Choroid plexus epithelial cell (primary cell): ENCODE results near the gene PI4KA.
A peak's percentile ranks its signal among the peaks of the same experiment; 100 is the strongest.
"Not testable (repeated sequence)": the region's sequence is repeated elsewhere in the genome, so short reads cannot be mapped to it uniquely, and the experiment has no call there.

Experiments
- DNase-seq: peaks from one replicate; pipeline ENCODE4 v3.0.0-alpha.2; 2010; ENCODE audit warnings: low read depth
- H3K4me3 ChIP-seq: 2 replicates; pipeline ENCODE4 v1.5.1; 2011; ENCODE audit warnings: low read depth, mild to moderate bottlenecking, control low read depth, low read length, moderate library complexity
- TF ChIP-seq, protein P1 (sequence below): conservative IDR thresholded peaks from 2 replicates; pipeline ENCODE4 v1.5.1; 2011; ENCODE audit warnings: low read depth, mild to moderate bottlenecking, control low read depth, inconsistent platforms, low read length, moderate library complexity

Gene PI4KA

DNA sequence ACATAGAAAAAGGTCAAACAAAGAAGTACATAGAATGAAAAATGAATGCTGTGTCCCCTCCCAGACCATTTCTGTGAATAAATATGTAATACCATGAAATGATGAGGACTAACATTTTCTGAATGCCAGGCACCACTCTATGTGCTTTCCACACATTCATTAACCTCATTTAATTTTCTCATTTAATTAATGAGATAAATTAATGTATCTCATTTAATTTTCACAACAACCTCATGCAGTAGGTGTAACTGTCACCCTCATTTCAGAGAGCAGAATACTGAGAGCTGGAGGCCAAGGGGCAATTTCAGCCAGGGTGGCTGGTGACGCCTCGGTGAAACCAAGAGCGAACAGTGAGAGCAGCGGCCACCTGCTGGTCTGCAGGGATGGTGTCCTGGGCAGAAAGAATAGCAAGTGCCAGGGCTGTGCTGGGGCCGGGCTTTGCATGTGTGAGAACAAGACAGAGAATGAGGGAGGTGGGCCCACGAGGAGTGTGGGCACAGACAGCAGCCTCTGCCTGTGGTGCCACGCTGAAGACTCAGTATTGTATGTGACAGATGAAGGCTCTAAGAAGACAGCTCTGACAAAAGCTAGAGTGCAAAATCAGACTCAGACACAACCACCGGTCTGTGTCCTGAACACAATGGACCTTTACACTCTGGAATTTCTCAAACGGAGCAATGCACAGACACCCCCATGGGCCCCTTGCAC lies 86.5 kb downstream of the PI4KA start:
- DNase-seq = no peak
- TF ChIP-seq, protein P1, sequence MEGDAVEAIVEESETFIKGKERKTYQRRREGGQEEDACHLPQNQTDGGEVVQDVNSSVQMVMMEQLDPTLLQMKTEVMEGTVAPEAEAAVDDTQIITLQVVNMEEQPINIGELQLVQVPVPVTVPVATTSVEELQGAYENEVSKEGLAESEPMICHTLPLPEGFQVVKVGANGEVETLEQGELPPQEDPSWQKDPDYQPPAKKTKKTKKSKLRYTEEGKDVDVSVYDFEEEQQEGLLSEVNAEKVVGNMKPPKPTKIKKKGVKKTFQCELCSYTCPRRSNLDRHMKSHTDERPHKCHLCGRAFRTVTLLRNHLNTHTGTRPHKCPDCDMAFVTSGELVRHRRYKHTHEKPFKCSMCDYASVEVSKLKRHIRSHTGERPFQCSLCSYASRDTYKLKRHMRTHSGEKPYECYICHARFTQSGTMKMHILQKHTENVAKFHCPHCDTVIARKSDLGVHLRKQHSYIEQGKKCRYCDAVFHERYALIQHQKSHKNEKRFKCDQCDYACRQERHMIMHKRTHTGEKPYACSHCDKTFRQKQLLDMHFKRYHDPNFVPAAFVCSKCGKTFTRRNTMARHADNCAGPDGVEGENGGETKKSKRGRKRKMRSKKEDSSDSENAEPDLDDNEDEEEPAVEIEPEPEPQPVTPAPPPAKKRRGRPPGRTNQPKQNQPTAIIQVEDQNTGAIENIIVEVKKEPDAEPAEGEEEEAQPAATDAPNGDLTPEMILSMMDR = peak; percentile 31
- no peak overlapping the region for H3K4me3 ChIP-seq

DNA sequence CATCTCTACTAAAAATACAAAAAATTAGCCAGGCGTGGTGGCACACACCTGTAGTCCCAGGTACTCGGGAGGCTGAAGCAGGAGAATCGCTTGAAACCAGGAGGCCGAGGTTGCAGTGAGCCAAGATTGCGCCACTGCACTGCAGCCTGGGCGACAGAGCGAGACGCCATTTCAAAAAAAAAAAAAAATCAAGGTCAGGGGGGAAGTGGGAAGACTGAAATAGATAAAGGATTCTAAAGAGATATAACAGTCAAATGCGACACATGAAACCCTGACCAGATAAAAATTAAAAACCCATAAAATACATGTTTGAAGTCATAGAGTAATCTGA lies 89.2 kb downstream of the PI4KA start:
- not testable (repeated sequence) for DNase-seq, H3K4me3 ChIP-seq

DNA sequence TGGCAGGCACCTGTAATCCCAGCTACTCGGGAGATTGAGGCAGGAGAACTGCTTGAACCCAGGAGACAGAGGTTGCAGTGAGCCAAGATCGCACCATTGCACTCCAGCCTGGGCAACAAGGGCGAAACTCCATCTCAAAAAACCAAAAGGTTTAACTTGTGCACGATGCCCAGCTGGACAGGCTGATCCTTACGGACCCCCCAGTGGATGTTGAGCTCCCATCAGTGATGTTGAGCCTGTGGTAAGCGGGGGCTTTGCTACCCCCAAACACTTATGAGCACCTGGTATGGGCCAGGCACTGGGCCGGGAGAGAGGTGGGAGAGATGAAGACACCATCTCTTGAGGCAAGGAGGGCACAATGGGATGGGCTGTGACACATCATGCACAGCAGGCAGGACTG lies 92.1 kb downstream of the PI4KA start:
- TF ChIP-seq, protein P1 = no peak
- no peak for DNase-seq
- no peak overlapping the region for H3K4me3 ChIP-seq

DNA sequence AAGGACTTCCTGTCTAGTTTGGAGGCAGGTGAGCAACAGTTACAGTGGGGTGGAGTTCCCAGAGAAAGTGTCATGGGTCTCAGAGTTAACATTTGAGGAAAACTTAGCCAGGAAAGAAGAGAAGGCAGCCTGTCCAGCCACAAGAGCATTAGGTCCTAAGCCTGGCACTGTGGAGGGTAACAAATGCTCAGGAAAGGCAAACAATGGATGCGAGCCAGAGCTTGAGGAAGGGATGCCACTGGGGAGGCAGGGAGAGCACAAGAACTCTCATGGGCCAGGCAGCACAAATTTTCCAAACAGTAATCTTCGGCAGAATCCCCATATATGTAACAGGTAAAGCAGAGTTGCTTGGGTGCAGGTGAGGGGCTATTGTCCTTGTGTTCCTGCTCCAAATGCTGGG lies 92.7 kb downstream of the PI4KA start:
- no peak for DNase-seq
- TF ChIP-seq, protein P1 = no peak
- H3K4me3 ChIP-seq = no peak overlapping the region

DNA sequence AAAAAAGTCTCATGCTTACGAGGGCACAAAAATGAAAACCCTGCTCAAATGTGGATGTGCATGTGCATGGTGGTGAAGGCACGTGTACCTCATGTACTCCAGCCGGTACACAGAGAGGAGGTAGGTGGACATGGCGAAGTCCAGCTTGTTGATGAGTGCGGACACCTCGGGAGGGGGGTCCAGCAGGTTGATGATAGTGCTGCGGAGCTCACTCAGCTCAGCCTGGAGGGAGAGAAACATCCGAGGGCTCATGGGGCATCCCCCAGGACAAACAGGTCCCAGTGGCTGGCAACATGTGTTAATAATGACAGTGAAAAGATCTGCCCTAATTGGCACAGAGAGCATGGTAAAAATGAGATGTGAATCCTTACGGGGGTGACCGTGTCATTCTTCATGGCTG lies 93.9 kb downstream of the PI4KA start:
- TF ChIP-seq, protein P1 = no peak
- no peak overlapping the region for H3K4me3 ChIP-seq
- no peak for DNase-seq

DNA sequence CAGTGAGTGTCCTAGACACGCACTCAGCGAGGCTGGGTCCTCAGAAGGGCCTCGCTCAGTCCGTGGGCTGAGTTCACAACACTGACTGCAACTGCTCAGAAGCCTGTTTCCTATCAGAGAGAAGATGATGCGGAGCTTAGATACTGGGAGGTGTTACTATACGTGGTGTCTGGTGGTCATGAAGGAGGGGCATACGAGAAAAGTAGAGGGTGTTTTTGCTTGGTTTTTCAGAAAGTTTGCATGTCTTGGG lies 94.2 kb downstream of the PI4KA start:
- TF ChIP-seq, protein P1 = no peak
- DNase-seq = no peak
- no peak overlapping the region for H3K4me3 ChIP-seq

DNA sequence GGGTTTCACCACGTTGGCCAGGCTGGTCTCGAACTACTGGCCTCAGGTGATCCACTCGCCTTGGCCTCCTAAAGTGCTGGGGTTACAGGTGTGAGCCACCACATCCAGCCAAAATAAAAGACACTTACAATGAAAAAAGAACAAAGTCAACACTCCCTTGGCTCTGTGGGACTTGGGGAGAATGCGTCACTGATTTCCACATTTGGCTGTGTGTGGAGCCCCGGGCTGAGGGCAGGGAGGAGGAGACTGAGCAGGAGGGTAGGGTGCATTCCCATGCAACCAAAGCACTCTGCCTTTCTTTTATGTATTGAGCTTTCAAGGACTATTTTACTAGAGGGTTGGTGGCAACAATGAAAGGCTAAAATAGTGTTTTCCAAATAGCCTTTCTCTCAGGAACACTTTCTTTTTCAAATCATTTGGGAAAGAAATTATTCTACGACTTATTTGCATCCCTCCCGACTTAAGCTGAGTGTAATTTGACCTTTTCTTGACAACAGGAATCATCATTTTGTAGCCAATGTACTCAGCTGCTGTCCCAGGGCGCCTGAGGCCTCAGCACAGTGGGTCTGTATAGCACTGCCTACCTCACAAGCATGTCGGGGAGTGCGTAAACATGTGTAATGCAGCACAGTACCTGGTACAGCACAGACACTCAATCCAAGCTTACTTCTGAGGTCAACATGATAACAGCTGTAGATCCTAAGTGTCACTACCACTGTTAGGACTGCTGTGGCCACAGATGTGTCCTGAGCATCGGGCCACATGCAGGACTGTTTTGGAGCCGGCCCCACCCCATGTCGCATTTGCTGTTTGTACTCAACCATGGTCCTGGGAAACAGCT lies 94.8 kb downstream of the PI4KA start:
- peak; percentile 27 for DNase-seq
- H3K4me3 ChIP-seq = no peak overlapping the region
- TF ChIP-seq, protein P1 = no peak
